ENCODE results near the gene CDNF.

GRCh38 chr10:14815681-14816080, 22.2 kb downstream of the CDNF start:
- TF ChIP-seq POLR2A (IDR thresholded peaks at IDR 0.05; ENCODE audit: low read length): no peak
- no peak for TF ChIP-seq GATA1 (IDR thresholded peaks at IDR 0.05; ENCODE audit: low read depth, low read length)
